Smooth muscle cell (in vitro differentiated cells): ENCODE results near the gene SH3GL3. TPM values are rescaled to one million over a fixed set of nuclear protein-coding genes. Genes with fewer than 3 reads are reported as not detected.

Source experiments
- DNase-seq: peaks from one replicate; lab custom pipeline; 2025; ENCODE audit not compliant: unreplicated experiment; lab: John Stamatoyannopoulos, UW
- H2AFZ ChIP-seq: fragments of 200-600 bp; sonication (generic); 2 replicates; pipeline ENCODE4 v1.6.0; 2016; ENCODE audit warnings: antibody characterized with exemption, low read depth, mild to moderate bottlenecking
- H3F3A ChIP-seq: fragments of 200-600 bp; sonication (generic); 2 replicates; pipeline ENCODE4 v1.6.0; 2017; ENCODE audit warnings: antibody characterized with exemption, low read depth
- H3K27ac ChIP-seq: fragments of 200-600 bp; sonication (generic); 2 replicates; pipeline ENCODE4 v1.5.1; 2016; ENCODE audit warnings: low read depth, mild to moderate bottlenecking
- H3K27me3 ChIP-seq: fragments of 200-600 bp; sonication (generic); 2 replicates; pipeline ENCODE4 v1.6.1; 2016; ENCODE audit warnings: low read depth, mild to moderate bottlenecking
- H3K36me3 ChIP-seq: fragments of 200-600 bp; sonication (generic); 2 replicates; pipeline ENCODE4 v1.5.1; 2016; ENCODE audit warnings: low read depth
- H3K4me1 ChIP-seq: fragments of 200-600 bp; sonication (generic); 2 replicates; pipeline ENCODE4 v1.5.1; 2016; ENCODE audit warnings: low read depth
- H3K4me2 ChIP-seq: fragments of 200-600 bp; sonication (generic); 2 replicates; pipeline ENCODE4 v1.6.0; 2016; ENCODE audit warnings: mild to moderate bottlenecking
- H3K4me3 ChIP-seq: fragments of 200-600 bp; sonication (generic); 2 replicates; pipeline ENCODE4 v1.5.1; 2016; ENCODE audit warnings: mild to moderate bottlenecking
- H3K79me2 ChIP-seq: fragments of 200-600 bp; sonication (generic); 2 replicates; pipeline ENCODE4 v1.6.0; 2016; ENCODE audit warnings: low read depth, mild to moderate bottlenecking
- H3K9ac ChIP-seq: fragments of 200-600 bp; sonication (generic); 2 replicates; pipeline ENCODE4 v1.6.0; 2016; ENCODE audit warnings: low read depth
- H3K9me3 ChIP-seq: fragments of 200-600 bp; sonication (generic); replicated peaks from 2 replicates; pipeline ENCODE4 v1.5.1; 2016; ENCODE audit warnings: low read depth
- H4K20me1 ChIP-seq: fragments of 200-600 bp; sonication (generic); 2 replicates; pipeline ENCODE4 v1.6.0; 2016; ENCODE audit warnings: low read depth
- CTCF ChIP-seq: fragments of 200-600 bp; sonication (generic); IDR thresholded peaks from 2 replicates; pipeline ENCODE4 v1.5.1; 2017; ENCODE audit warnings: borderline replicate concordance, mild to moderate bottlenecking, antibody characterized with exemption; ENCODE audit not compliant: insufficient read depth, poor library complexity, severe bottlenecking
- WGBS: methylation state at CpG from one replicate; pipeline ENCODE4 v1.1.7; 2016; ENCODE audit warnings: low lambda C conversion rate; 5-methylcytosine and 5-hydroxymethylcytosine counted together
- polyA plus RNA-seq: library from polyadenylated mRNA; unstranded; fragments of >200 nt; fragmentation: Nextera tagmentation; extraction: Ambion mirVana; gene quantifications from 2 replicates; pipeline ENCODE4 v1.2.1, GENCODE V29; 2016
- total RNA-seq: library from RNA; depleted of rRNA; stranded (reverse); fragments of >200 nt; gene quantifications from 2 replicates; pipeline ENCODE4 v1.2.3, GENCODE V29; 2014

Gene SH3GL3
- total and polyA plus RNA-seq, 2 experiments from 2014 or later: 0.50 to 2.2 TPM

DNA sequence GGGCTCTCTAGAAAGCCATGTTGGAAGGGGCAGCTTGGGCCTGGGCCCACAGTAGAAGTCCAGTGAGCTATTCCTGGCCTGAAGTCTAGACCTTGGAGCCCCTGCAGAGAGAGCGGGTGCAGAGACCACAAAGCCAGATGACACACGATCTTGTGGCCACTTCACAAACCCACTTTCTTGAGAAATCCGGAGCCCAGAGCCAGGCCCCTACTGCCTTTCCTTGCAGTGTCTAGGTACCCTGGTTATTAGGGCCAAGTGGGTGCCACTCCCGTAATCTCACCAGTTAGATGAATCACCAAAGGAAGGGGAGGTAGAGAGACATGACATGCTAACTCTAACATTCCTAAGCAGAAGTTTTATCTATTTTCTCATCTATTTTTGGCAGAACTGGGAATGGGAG lies 134.2 kb downstream of the SH3GL3 start:
- Histone ChIP-seq H3K9me3 (no peaks in the 10 kb centered on the region), H3K4me2 (no peak overlapping the region), H3K4me3 (no peak overlapping the region), H2AFZ (no peak overlapping the region), H3F3A (no peaks in the 10 kb centered on the region), H3K27ac (no peak overlapping the region), H3K79me2 (no peaks in the 10 kb centered on the region), H3K4me1 (peaks cover 6% of the 10 kb centered on the region), H3K9ac (no peak overlapping the region), H3K27me3 (no peaks in the 10 kb centered on the region), H4K20me1 (no peaks in the 10 kb centered on the region), H3K36me3 (no peaks in the 10 kb centered on the region)
- no peak for TF ChIP-seq CTCF
- WGBS: 91% methylated on average over 4 of the region's 4 CpGs
- DNase-seq: no peak

- H3K4me3 ChIP-seq: no peak overlapping the region
- no peak overlapping the region for H2AFZ ChIP-seq
- H3K4me1 ChIP-seq: peaks cover 6% of the 10 kb centered on the region
- H4K20me1 ChIP-seq: no peaks in the 10 kb centered on the region
- H3K9ac ChIP-seq: no peak overlapping the region
- no peak for TF ChIP-seq CTCF
- no peak overlapping the region for H3K27ac ChIP-seq
- H3K9me3 ChIP-seq: no peaks in the 10 kb centered on the region
- H3K79me2 ChIP-seq: no peaks in the 10 kb centered on the region
- no peak overlapping the region for H3K4me2 ChIP-seq
- DNase-seq: no peak
- 94% methylated on average over 4 of the region's 4 CpGs for WGBS
- no peaks in the 10 kb centered on the region for H3K27me3 ChIP-seq
- H3K36me3 ChIP-seq: no peaks in the 10 kb centered on the region
- no peaks in the 10 kb centered on the region for H3F3A ChIP-seq
Measured at GRCh38 chr15:83582381-83582780, 135.2 kb downstream of the SH3GL3 start.

DNA sequence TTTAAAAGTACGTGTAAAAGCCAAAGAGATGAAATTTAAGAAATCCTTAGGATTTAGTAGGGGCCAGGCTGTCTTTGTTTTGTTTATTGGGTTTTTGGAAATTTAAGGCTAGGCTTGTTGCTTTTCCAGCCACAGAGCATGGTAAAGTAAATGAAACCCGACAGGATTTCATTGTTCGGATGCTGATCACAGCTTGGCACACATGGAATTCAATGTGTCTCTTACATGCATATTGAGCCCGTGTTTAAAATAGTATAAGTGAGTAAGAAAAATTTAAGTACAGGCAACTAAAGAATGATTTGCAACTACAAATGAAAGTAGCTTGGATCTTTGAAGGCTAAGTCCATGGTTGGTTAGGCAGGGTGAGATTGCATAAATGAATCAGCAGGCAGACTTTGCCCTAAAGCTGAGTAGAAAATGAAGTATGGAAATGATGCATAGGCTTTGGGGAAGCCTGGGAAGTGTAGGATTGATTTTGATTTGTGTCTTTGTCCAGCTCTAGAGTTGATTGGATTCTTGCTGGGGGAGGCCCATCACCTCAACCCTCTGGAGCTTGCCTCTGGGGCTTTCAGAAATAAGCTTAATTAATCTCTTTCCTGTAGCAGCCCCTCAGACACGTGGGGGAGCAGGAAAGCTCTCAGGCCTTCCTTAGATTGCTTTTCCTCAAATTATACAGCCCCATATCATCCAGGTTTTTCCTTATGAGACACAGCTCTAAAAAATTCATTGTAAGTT lies 138.6 kb downstream of the SH3GL3 start:
- Histone ChIP-seq H3F3A (no peaks in the 10 kb centered on the region), H3K27ac (no peak overlapping the region), H3K4me1 (peaks cover 6% of the 10 kb centered on the region), H4K20me1 (no peaks in the 10 kb centered on the region), H3K9ac (no peak overlapping the region), H3K79me2 (no peaks in the 10 kb centered on the region), H3K9me3 (no peaks in the 10 kb centered on the region), H2AFZ (no peak overlapping the region), H3K27me3 (no peaks in the 10 kb centered on the region), H3K4me2 (no peak overlapping the region), H3K36me3 (no peaks in the 10 kb centered on the region), H3K4me3 (no peak overlapping the region)
- TF ChIP-seq CTCF: no peak
- 80% methylated on average over 5 of the region's 5 CpGs for WGBS
- no peak for DNase-seq

- Histone ChIP-seq H3F3A (no peaks in the 10 kb centered on the region), H3K27ac (no peak overlapping the region), H2AFZ (no peak overlapping the region), H3K27me3 (no peaks in the 10 kb centered on the region), H3K4me3 (no peak overlapping the region), H3K4me1 (peaks cover 6% of the 10 kb centered on the region), H3K79me2 (no peaks in the 10 kb centered on the region), H3K4me2 (no peak overlapping the region), H3K9me3 (no peaks in the 10 kb centered on the region), H4K20me1 (no peaks in the 10 kb centered on the region), H3K36me3 (no peaks in the 10 kb centered on the region), H3K9ac (no peak overlapping the region)
- WGBS: 94% methylated on average over 3 of the region's 3 CpGs
- DNase-seq: no peak
- no peak for TF ChIP-seq CTCF
Measured at GRCh38 chr15:83587091-83587490, 139.9 kb downstream of the SH3GL3 start.
